GM12864 (cell line): ENCODE data around the gene GALNT9.

ENCODE experiments used
- DNase-seq: peaks from one replicate; pipeline ENCODE4 v3.0.0-alpha.2; 2011; ENCODE audit warnings: low read depth
- H3K4me3 ChIP-seq: 2 replicates; pipeline ENCODE4 v1.5.1; 2011; ENCODE audit warnings: mild to moderate bottlenecking, low read depth, low read length, control low read depth
- TF ChIP-seq, protein P1 (sequence below): IDR thresholded peaks from 2 replicates; pipeline ENCODE4 v1.5.1; 2011; ENCODE audit warnings: low read depth, mild to moderate bottlenecking, moderate library complexity, low read length, control low read depth, inconsistent platforms; ENCODE audit errors: missing control alignments

GALNT9 gene

DNA sequence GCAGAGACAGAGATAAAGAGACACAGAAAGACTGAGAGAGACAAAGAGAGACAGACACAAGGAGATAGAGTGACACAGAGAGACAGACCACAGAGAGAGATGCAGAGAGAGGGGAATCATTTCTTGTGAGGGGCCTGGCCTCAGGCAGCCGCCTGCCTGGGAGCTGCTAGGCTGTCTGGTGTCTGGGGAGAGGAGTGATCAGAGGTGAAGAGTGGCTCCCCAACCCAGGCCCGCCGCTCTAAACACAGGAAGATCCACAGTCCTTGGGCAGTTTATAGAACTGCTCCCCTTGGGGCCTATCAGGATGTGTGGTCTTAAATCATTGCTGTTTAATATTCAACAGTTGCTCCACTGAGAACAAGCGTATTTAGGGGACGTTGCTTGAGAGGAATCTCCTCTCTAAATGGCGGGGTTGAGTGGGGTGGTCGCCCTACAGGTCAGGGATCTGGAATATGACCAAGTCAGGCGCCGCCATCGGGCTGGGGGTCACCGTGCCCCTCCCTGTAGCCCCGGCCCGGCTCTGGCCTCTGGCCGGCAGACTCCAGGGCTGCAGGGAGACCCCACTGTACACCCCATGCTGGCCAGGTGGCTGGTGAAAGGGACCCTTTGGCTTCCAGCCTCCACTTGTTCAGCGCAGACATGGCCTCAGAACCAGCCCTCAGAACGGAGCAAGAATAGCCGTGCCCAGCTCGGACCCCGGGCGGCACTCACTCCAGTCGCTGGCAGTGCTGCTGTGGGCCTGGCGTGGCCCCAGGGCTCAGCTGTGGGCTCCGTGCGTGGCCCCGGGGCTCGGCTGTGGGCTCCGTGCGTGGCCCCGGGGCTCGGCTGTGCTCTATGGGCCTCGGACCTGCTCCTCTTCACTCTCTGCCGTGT is 89.4 kb downstream of the GALNT9 start:
- TF ChIP-seq, protein P1, sequence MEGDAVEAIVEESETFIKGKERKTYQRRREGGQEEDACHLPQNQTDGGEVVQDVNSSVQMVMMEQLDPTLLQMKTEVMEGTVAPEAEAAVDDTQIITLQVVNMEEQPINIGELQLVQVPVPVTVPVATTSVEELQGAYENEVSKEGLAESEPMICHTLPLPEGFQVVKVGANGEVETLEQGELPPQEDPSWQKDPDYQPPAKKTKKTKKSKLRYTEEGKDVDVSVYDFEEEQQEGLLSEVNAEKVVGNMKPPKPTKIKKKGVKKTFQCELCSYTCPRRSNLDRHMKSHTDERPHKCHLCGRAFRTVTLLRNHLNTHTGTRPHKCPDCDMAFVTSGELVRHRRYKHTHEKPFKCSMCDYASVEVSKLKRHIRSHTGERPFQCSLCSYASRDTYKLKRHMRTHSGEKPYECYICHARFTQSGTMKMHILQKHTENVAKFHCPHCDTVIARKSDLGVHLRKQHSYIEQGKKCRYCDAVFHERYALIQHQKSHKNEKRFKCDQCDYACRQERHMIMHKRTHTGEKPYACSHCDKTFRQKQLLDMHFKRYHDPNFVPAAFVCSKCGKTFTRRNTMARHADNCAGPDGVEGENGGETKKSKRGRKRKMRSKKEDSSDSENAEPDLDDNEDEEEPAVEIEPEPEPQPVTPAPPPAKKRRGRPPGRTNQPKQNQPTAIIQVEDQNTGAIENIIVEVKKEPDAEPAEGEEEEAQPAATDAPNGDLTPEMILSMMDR, result no peak
- no peak overlapping the region for H3K4me3 ChIP-seq
- no peak for DNase-seq

DNA sequence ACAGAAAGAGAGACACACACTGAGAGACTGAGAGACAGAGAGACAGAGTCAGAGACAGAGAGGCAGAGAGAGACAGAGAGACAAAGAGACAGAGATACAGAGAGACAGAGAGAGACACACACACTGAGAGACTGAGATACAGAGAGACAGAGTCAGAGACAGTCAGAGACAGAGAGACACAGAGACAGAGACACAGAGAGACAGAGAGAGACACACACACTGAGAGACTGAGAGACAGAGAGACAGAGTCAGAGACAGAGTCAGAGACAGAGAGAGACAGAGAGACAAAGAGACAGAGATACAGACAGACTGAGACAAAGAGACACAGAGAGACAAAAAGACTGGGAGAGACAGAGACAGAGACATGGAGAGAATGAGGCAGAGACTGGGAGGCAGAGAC is 90.0 kb downstream of the GALNT9 start:
- DNase-seq, result no peak
- H3K4me3 ChIP-seq, result no peak overlapping the region
- TF ChIP-seq, protein P1, result no peak

DNA sequence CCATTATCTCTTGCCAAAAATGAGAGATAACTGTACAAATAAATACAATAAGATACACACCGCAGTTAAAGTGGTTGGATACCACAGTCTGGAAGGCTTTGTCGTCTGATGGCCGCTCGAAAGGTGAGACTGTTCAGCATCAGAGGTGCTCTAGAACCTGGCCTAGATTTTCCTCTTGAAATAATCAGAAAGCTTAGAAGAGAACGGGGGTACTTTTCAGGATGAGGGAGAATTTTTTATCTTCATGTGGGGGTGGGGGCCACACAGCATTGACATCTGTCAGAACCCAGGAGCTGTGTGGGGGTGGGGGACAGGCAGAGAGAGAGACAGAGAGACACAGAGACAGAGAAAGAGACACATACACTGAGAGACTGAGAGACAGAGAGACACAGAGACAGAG is 90.5 kb downstream of the GALNT9 start:
- H3K4me3 ChIP-seq, result no peak overlapping the region
- TF ChIP-seq, protein P1, result no peak
- no peak for DNase-seq

DNA sequence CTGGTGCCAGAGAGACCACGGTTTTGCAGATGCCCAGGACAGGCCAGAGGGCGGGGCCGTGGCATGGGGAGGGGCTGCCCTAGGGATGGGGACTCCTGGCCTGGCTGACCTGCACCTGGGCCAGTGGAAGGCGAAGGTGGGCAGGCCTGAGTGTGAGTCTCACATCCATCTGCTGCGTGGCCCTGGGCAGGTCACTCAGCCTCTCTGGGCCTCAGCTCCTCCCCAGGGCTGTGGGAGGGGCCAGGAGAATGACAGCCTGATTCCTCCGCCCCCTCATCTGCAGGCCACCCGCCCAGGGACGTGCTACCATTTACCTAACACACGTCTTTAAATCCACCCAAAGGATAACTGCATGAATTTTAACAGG is 90.9 kb downstream of the GALNT9 start:
- TF ChIP-seq, protein P1, result no peak
- DNase-seq, result no peak
- H3K4me3 ChIP-seq, result no peak overlapping the region

DNA sequence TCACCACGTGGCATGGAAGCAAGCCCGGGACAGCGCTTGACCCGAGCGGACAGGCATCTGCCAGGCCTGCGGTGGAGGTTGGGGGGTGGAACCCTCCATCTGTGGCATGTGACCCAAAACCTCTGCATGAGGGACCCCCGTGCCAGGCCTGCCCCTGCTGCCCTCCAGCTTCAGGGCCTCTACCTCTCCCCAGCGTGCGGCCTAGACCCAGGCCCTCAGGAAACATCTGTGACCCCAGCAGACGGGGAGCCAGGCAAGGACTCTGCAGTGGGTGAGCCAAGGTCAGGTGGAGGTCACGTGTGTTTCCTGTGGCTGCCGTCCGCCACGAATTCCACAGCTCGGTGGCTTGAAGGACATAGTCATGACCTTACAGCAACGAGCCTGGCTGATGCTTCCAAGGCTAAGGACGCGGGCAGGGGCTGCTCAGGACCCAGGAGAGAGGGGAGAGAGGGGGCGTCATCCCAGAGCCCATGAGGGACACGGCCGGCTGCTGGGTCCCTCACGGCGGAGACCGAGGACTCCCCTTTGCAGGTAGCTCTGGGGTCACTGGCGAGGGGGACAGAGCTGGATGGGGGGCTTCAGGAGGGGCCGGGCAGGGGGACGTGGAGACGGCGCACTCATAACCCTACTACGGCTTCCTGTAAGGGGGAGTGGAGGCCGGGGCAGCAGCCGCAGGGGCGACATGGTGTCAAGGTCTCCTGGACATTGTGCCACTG is 91.5 kb downstream of the GALNT9 start:
- TF ChIP-seq, protein P1, result no peak
- no peak overlapping the region for H3K4me3 ChIP-seq

DNA sequence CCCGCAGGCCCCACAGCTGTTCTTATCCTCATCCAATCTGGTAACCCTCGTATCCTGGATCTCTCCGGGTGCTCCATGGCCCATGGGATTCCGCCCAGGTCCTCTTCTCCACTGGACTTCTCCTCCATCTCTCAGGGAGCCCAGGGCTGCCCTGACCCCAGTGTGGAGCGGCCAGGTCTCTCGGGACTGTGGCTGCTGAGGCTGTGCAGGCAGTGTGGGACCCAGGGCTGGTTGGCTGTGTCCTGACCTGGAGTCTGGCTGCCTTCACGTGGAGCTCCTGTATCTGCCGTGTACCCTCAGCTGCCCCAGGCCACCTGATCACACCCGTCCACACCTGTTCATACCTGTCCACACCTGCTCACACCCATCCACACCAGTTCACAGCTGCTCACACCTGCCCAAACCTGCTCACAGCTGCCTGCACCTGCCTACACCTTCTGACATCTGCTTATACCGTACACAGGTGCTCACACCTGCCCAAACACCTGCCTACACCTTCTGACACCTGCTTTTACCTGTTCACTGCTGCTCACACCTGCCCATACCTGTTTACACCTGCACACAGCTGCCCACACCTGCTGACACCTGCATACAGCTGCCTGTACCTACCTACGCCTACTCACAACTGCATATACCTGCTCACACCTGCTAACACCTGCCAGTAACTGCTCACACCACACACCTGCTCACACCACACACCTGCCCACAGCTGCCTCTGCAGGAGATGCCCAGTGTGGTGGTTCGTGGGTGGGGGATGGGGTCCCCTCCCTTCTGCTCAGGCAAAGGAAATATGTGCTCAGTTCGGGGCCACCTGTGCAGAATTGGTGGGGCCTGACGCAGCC is 92.2 kb downstream of the GALNT9 start:
- H3K4me3 ChIP-seq, result no peak overlapping the region
- no peak for DNase-seq
- TF ChIP-seq, protein P1, result no peak

More for the DNA sequence above, 91.5 kb downstream of the GALNT9 start:
- DNase-seq, result no peak
